ENCODE measurements around the gene TMEM184A.

TMEM184A gene

GRCh38 chr7:1539882-1540775, 15.9 kb downstream of the TMEM184A start:
- Histone ChIP-seq H4K91ac (ENCODE audit: low read depth, low read length, poor library complexity) (no peak overlapping the region), H4K8ac (ENCODE audit: low read depth, low read length) (no peak overlapping the region), H2AK5ac (ENCODE audit: low read depth, low read length) (peak overlapping the region; percentile 99), H2BK5ac (ENCODE audit: low read length) (peak overlapping the region; percentile 82), H2BK120ac (ENCODE audit: low read depth, low read length) (no peak overlapping the region), H3K23ac (ENCODE audit: low read depth, low read length, poor library complexity) (peak overlapping the region; percentile 89), H3K9ac (ENCODE audit: low read depth, low read length, poor library complexity) (no peak overlapping the region), H3K18ac (ENCODE audit: low read length) (peak overlapping the region; percentile 80), H3K36me3 (replicated peaks in 1 of 2; ENCODE audit: control insufficient read depth in 2 of 2, insufficient read depth in 2 of 2, low read length in 2 of 2) (peaks cover 0 to 6% of the 10 kb centered on the region in 2 donors), H3K9me3 (replicated peaks in 1 of 2; ENCODE audit: control insufficient read depth in 2 of 2, insufficient read depth in 1 of 2, low read depth in 1 of 2, low read length in 2 of 2) (no peaks in the 10 kb centered on the region), H3K14ac (ENCODE audit: low read length) (no peak overlapping the region), H3K27ac (replicated peaks; ENCODE audit: low read length) (no peak overlapping the region), H2AFZ (ENCODE audit: low read length) (no peak overlapping the region), H3K4me1 (ENCODE audit: control insufficient read depth in 2 of 2, insufficient read depth in 1 of 2, low read depth in 1 of 2, low read length in 2 of 2) (peaks cover 27 to 35% of the 10 kb centered on the region in 2 donors), H2BK12ac (ENCODE audit: low read length) (peak overlapping the region; percentile 58), H3K4me3 (ENCODE audit: low read length in 2 of 2) (no peak overlapping the region), H3K4me2 (ENCODE audit: insufficient read depth, low read length, poor library complexity, severe bottlenecking) (no peak overlapping the region), H3K27me3 (ENCODE audit: control insufficient read depth in 3 of 3, insufficient read depth in 3 of 3, low read depth in 1 of 3, low read length in 3 of 3) (no peaks in the 10 kb centered on the region), H3K79me1 (ENCODE audit: low read depth, low read length) (peaks cover 12% of the 10 kb centered on the region), H2BK15ac (ENCODE audit: low read length) (peak overlapping the region; percentile 58), H3K4ac (ENCODE audit: low read length) (peak overlapping the region; percentile 84)
- WGBS, 2 donors (ENCODE audit: extremely low coverage in 2 of 2, insufficient read length in 2 of 2, insufficient replicate concordance in 1 of 2), result no CpG with 5 or more reads among the region's 73 CpGs
- no peak for DNase-seq (ENCODE audit: low spot score)

- H2AK5ac ChIP-seq (ENCODE audit: low read depth, low read length), result peak overlapping the region; percentile 99
- peaks cover 0 to 6% of the 10 kb centered on the region in 2 donors for H3K36me3 ChIP-seq (replicated peaks in 1 of 2; ENCODE audit: control insufficient read depth in 2 of 2, insufficient read depth in 2 of 2, low read length in 2 of 2)
- H3K4ac ChIP-seq (ENCODE audit: low read length), result no peak overlapping the region
- H4K91ac ChIP-seq (ENCODE audit: low read depth, low read length, poor library complexity), result no peak overlapping the region
- H3K23ac ChIP-seq (ENCODE audit: low read depth, low read length, poor library complexity), result peak overlapping the region; percentile 65
- no peak overlapping the region for H4K8ac ChIP-seq (ENCODE audit: low read depth, low read length)
- peaks cover 29 to 38% of the 10 kb centered on the region in 2 donors for H3K4me1 ChIP-seq (ENCODE audit: control insufficient read depth in 2 of 2, insufficient read depth in 1 of 2, low read depth in 1 of 2, low read length in 2 of 2)
- peak overlapping the region; percentile 80 for H3K18ac ChIP-seq (ENCODE audit: low read length)
- H3K27ac ChIP-seq (replicated peaks; ENCODE audit: low read length), result peak overlapping the region; percentile 9
- DNase-seq (ENCODE audit: low spot score), result no peak
- H2AFZ ChIP-seq (ENCODE audit: low read length), result no peak overlapping the region
- H3K9me3 ChIP-seq (replicated peaks in 1 of 2; ENCODE audit: control insufficient read depth in 2 of 2, insufficient read depth in 1 of 2, low read depth in 1 of 2, low read length in 2 of 2), result no peaks in the 10 kb centered on the region
- no peak overlapping the region for H3K14ac ChIP-seq (ENCODE audit: low read length)
- peak overlapping the region; percentile 61 for H2BK120ac ChIP-seq (ENCODE audit: low read depth, low read length)
- H2BK12ac ChIP-seq (ENCODE audit: low read length), result peak overlapping the region; percentile 73
- no peak overlapping the region for H3K4me3 ChIP-seq (ENCODE audit: low read length in 2 of 2)
- no peaks in the 10 kb centered on the region for H3K27me3 ChIP-seq (ENCODE audit: control insufficient read depth in 3 of 3, insufficient read depth in 3 of 3, low read depth in 1 of 3, low read length in 3 of 3)
- peak overlapping the region; percentile 82 for H2BK5ac ChIP-seq (ENCODE audit: low read length)
- peak overlapping the region; percentile 85 for H2BK15ac ChIP-seq (ENCODE audit: low read length)
- WGBS, 2 donors (ENCODE audit: extremely low coverage in 2 of 2, insufficient read length in 2 of 2, insufficient replicate concordance in 1 of 2), result no CpG with 5 or more reads among the region's 36 CpGs
- H3K79me1 ChIP-seq (ENCODE audit: low read depth, low read length), result peaks cover 16% of the 10 kb centered on the region
- H3K4me2 ChIP-seq (ENCODE audit: insufficient read depth, low read length, poor library complexity, severe bottlenecking), result no peak overlapping the region
- peak overlapping the region; percentile 44 for H3K9ac ChIP-seq (ENCODE audit: low read depth, low read length, poor library complexity)
Measured at GRCh38 chr7:1539181-1539881, 16.7 kb downstream of the TMEM184A start.

GRCh38 chr7:1538544-1539180, 17.3 kb downstream of the TMEM184A start:
- Histone ChIP-seq H2AK5ac (ENCODE audit: low read depth, low read length) (peak overlapping the region; percentile 99), H3K23ac (ENCODE audit: low read depth, low read length, poor library complexity) (no peak overlapping the region), H3K18ac (ENCODE audit: low read length) (peak overlapping the region; percentile 98), H3K9me3 (replicated peaks in 1 of 2; ENCODE audit: control insufficient read depth in 2 of 2, insufficient read depth in 1 of 2, low read depth in 1 of 2, low read length in 2 of 2) (no peaks in the 10 kb centered on the region), H4K8ac (ENCODE audit: low read depth, low read length) (no peak overlapping the region), H2BK120ac (ENCODE audit: low read depth, low read length) (peak overlapping the region; percentile 41), H4K91ac (ENCODE audit: low read depth, low read length, poor library complexity) (no peak overlapping the region), H3K4ac (ENCODE audit: low read length) (no peak overlapping the region), H3K27ac (replicated peaks; ENCODE audit: low read length) (peak overlapping the region; percentile 9), H3K79me1 (ENCODE audit: low read depth, low read length) (peaks cover 18% of the 10 kb centered on the region), H3K4me3 (ENCODE audit: low read length in 2 of 2) (no peak overlapping the region), H2BK5ac (ENCODE audit: low read length) (peak overlapping the region; percentile 89), H3K14ac (ENCODE audit: low read length) (no peak overlapping the region), H2AFZ (ENCODE audit: low read length) (no peak overlapping the region), H3K4me1 (ENCODE audit: control insufficient read depth in 2 of 2, insufficient read depth in 1 of 2, low read depth in 1 of 2, low read length in 2 of 2) (peaks cover 34 to 44% of the 10 kb centered on the region in 2 donors), H2BK12ac (ENCODE audit: low read length) (peak overlapping the region; percentile 2), H2BK15ac (ENCODE audit: low read length) (peak overlapping the region; percentile 85), H3K27me3 (ENCODE audit: control insufficient read depth in 3 of 3, insufficient read depth in 3 of 3, low read depth in 1 of 3, low read length in 3 of 3) (no peaks in the 10 kb centered on the region), H3K36me3 (replicated peaks in 1 of 2; ENCODE audit: control insufficient read depth in 2 of 2, insufficient read depth in 2 of 2, low read length in 2 of 2) (peaks cover 0 to 6% of the 10 kb centered on the region in 2 donors), H3K9ac (ENCODE audit: low read depth, low read length, poor library complexity) (no peak overlapping the region), H3K4me2 (ENCODE audit: insufficient read depth, low read length, poor library complexity, severe bottlenecking) (no peak overlapping the region)
- DNase-seq (ENCODE audit: low spot score), result no peak
- no CpG with 5 or more reads among the region's 25 CpGs for WGBS, 2 donors (ENCODE audit: extremely low coverage in 2 of 2, insufficient read length in 2 of 2, insufficient replicate concordance in 1 of 2)

Data from neuronal stem cell (in vitro differentiated cells).